Activated CD4-positive, alpha-beta T cell treated with anti-CD3 and anti-CD28 coated beads for 36 hours (primary cell): ENCODE data around the gene JAK1. TPM values are rescaled to one million over a fixed set of nuclear protein-coding genes. Genes with fewer than 3 reads are reported as not detected.

Source experiments
- ATAC-seq: fragments of 200-7000 bp; cut with Tn5 transposase; one replicate; pipeline ENCODE4 v1.10.0; 2021; ENCODE audit warnings: mild to moderate bottlenecking, moderate library complexity
- CTCF ChIA-PET: fragments of 350-600 bp; sonication (Branson Sonifier 250); formaldehyde crosslinking; loops from one replicate; lab custom pipeline; 2021; ENCODE audit warnings: antibody characterized with exemption; lab: Charles Lee
- POLR2A ChIA-PET: fragments of 350-600 bp; sonication (Branson Sonifier 250); formaldehyde crosslinking; loops from one replicate; lab custom pipeline; 2021; ENCODE audit warnings: antibody characterized with exemption, inconsistent platforms; lab: Charles Lee
- DNase-seq: peaks from one replicate; pipeline ENCODE4 v3.0.0-alpha.2; 2020
- H3K27ac Mint-ChIP-seq: one replicate; pipeline ENCODE4 v1.8.0; 2021; ENCODE audit warnings: mixed read lengths
- H3K27me3 Mint-ChIP-seq: one replicate; pipeline ENCODE4 v1.8.0; 2021; ENCODE audit warnings: mixed read lengths
- H3K36me3 Mint-ChIP-seq: one replicate; pipeline ENCODE4 v1.8.0; 2021; ENCODE audit warnings: low read depth, mixed read lengths
- H3K4me1 Mint-ChIP-seq: one replicate; pipeline ENCODE4 v1.8.0; 2021; ENCODE audit warnings: mixed read lengths
- H3K4me3 Mint-ChIP-seq: one replicate; pipeline ENCODE4 v1.8.0; 2021; ENCODE audit warnings: mild to moderate bottlenecking, moderate library complexity, mixed read lengths
- H3K9me3 Mint-ChIP-seq: one replicate; pipeline ENCODE4 v1.8.0; 2021; ENCODE audit warnings: low read depth, mixed read lengths
- intact Hi-C, 2 experiments: fragments of 100-400 bp; cut with DNase I in 1 of 2; cut with micrococcal nuclease in 1 of 2; formaldehyde crosslinking; loops; one replicate each; pipeline versions ENCODE4 v1.14.2 to v1.15.1; 2022 to 2024; cut with DNase I, micrococcal nuclease
- total RNA-seq, 2 experiments: library from RNA; stranded (reverse); gene quantifications; one replicate each; pipeline ENCODE4 v1.2.3, GENCODE V29; 2021

Gene JAK1
- total RNA-seq, 2 experiments from 2014 or later = 100 to 114 TPM

DNA sequence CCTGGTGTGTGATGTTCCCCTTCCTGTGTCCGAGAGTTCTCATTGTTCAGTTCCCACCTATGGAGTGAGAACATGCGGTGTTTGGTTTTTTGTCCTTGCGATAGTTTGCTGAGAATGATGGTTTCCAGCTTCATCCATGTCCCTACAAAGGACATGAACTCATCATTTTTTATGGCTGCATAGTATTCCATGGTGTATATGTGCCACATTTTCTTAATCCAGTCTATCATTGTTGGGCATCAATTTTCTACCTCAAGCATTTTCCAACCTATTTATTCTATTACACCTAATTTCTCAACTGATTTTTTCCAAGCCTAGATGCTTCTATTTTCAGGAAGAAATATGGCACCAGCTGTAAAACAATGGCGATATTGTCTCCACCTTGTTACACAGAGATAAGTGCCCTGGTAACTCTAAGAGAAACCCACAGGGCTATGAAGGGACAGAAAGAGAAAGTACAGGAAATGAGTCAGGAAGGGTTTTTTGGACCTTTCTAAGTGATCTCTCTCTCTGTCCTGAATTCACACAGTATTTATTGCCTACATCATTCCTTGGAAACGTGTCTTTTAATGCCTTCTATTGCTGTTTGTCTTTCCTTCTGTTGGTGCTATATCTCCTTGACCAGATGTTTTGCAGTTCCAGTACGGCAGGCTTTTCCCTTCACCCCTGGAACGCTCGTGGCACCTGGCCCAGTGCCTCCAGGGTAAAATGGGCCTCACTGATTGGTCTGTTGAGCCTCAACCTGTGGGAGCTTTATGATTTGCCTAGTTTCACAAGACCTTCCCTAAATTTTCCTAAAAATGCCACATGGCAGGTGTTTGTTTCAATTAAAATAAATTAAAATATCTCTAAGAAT is 14.6 kb upstream of the JAK1 start:
- intact Hi-C loops = no loop called here
- H3K4me3 Mint-ChIP-seq = no peak overlapping the region
- peaks cover 16% of the 10 kb centered on the region for H3K4me1 Mint-ChIP-seq
- H3K9me3 Mint-ChIP-seq = no peaks in the 10 kb centered on the region
- ChIA-PET CTCF (interaction anchor here (0.6 kb wide), 1 partner anchor 435 kb away, joined by 3 read pairs; no protein-coding TSS in a partner anchor), POLR2A (no interaction called here)
- ATAC-seq (peak; percentile 81), DNase-seq (no peak)
- no peaks in the 10 kb centered on the region for H3K27me3 Mint-ChIP-seq
- H3K27ac Mint-ChIP-seq = no peak overlapping the region
- H3K36me3 Mint-ChIP-seq = no peaks in the 10 kb centered on the region

DNA sequence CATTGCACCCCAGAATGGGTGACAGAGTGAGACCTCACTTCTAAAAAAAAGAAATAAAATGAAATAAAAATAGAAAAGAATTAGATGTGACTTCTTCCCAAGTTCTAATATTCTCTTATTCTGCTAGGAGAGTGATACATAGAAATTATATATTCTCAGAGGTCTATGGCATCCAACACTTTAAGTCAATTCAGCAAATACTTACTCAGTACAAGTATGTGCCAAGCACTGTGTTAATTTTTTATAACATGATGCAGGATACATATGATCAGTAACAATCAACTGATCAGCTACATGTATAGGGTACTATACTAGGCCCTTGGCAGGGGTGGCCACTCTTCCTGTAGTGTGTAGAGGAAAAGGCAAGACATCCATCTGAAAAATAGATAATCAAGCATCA is 13.0 kb upstream of the JAK1 start:
- DNase-seq (no peak), ATAC-seq (no peak)
- ChIA-PET CTCF (interaction anchor here (1.0 kb wide), 1 partner anchor 96 kb away, joined by 3 read pairs; no protein-coding TSS in a partner anchor), POLR2A (interaction anchor here (0.6 kb wide), 1 partner anchor 97 kb away, joined by 3 read pairs; no protein-coding TSS in a partner anchor)
- Mint-ChIP-seq H3K36me3 (no peaks in the 10 kb centered on the region), H3K4me3 (no peak overlapping the region), H3K27me3 (no peaks in the 10 kb centered on the region), H3K9me3 (no peaks in the 10 kb centered on the region), H3K4me1 (peaks cover 16% of the 10 kb centered on the region), H3K27ac (no peak overlapping the region)
- intact Hi-C loops = no loop called here

- H3K4me1 Mint-ChIP-seq = peaks cover 13% of the 10 kb centered on the region
- ATAC-seq (no peak), DNase-seq (no peak)
- CTCF ChIA-PET = interaction anchor here (0.8 to 1.1 kb wide), 3 partner anchors 10 to 89 kb away, joined by 3 to 4 read pairs (median 3); no protein-coding TSS in a partner anchor
- H3K9me3 Mint-ChIP-seq = no peaks in the 10 kb centered on the region
- POLR2A ChIA-PET = no interaction called here
- no peaks in the 10 kb centered on the region for H3K27me3 Mint-ChIP-seq
- intact Hi-C loops = no loop called here
- H3K36me3 Mint-ChIP-seq = no peaks in the 10 kb centered on the region
- H3K27ac Mint-ChIP-seq = no peak overlapping the region
- no peak overlapping the region for H3K4me3 Mint-ChIP-seq
Measured at GRCh38 chr1:64976361-64976760, 10.0 kb upstream of the JAK1 start.

- Mint-ChIP-seq H3K36me3 (no peaks in the 10 kb centered on the region), H3K4me1 (peaks cover 6% of the 10 kb centered on the region), H3K27me3 (no peaks in the 10 kb centered on the region), H3K27ac (no peak overlapping the region), H3K4me3 (no peak overlapping the region), H3K9me3 (no peaks in the 10 kb centered on the region)
- ChIA-PET CTCF (interaction anchor here (0.5 to 1.5 kb wide), 3 partner anchors 9 to 419 kb away, joined by 3 to 6 read pairs (median 3); partner anchors contain the start of gene JAK1), POLR2A (no interaction called here)
- intact Hi-C loops = no loop called here
- ATAC-seq (no peak), DNase-seq (no peak)
Measured at GRCh38 chr1:64975740-64976139, 9.4 kb upstream of the JAK1 start.

GRCh38 chr1:64975127-64975526 is 8.8 kb upstream of the JAK1 start:
- peaks cover 3% of the 10 kb centered on the region for H3K4me1 Mint-ChIP-seq
- intact Hi-C loops = no loop called here
- POLR2A ChIA-PET = no interaction called here

GRCh38 chr1:64974288-64974825 is 8.0 kb upstream of the JAK1 start:
- Mint-ChIP-seq H3K4me3 (no peak overlapping the region), H3K27ac (no peak overlapping the region), H3K9me3 (no peaks in the 10 kb centered on the region), H3K4me1 (peaks cover 3% of the 10 kb centered on the region), H3K27me3 (no peaks in the 10 kb centered on the region), H3K36me3 (no peaks in the 10 kb centered on the region)
- POLR2A ChIA-PET = no interaction called here
- intact Hi-C loops = no loop called here
- no peak for ATAC-seq
- CTCF ChIA-PET = interaction anchor here (0.5 kb wide), 1 partner anchor 25 kb away, joined by 3 read pairs; no protein-coding TSS in a partner anchor
- DNase-seq = no peak

More at GRCh38 chr1:64975127-64975526, 8.8 kb upstream of the JAK1 start:
- CTCF ChIA-PET = interaction anchor here (0.5 to 1.5 kb wide), 3 partner anchors 8 to 420 kb away, joined by 3 to 6 read pairs (median 3); partner anchors contain the start of gene JAK1
- no peak for DNase-seq
- H3K36me3 Mint-ChIP-seq = no peaks in the 10 kb centered on the region
- H3K9me3 Mint-ChIP-seq = no peaks in the 10 kb centered on the region
- no peak overlapping the region for H3K27ac Mint-ChIP-seq
- ATAC-seq = no peak
- no peaks in the 10 kb centered on the region for H3K27me3 Mint-ChIP-seq
- H3K4me3 Mint-ChIP-seq = no peak overlapping the region

DNA sequence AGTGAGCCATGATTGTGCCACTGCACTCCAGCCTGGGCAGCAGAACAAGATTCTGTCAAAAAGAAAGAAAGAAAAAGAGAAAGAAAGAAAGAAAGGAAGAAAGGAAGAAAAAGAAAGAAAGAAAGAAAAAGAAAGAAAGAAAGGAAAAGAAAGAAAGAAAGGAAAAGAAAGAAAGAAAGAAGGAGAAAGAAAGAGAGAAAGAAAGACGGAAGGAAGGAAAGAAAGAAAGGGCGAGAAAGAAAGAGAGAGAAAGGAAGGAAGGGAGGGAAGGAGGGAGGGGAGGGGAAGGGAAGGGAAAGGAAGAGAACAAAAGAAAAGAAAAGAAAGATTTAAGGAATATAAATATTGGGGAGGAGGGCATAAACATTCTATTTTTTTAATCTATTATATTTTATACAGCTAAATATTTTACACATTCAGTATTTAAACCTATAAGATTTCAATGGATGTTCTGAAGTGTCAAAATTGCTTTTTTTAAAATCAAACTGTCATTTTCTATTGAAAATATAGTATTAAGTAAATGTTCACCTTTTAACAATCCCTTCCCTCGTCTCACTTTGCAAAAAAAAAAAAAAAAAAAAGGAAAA is 6.8 kb upstream of the JAK1 start:
- CTCF ChIA-PET = interaction anchor here (0.6 to 1.3 kb wide), 3 partner anchors 11 to 589 kb away, joined by 3 to 4 read pairs (median 3); no protein-coding TSS in a partner anchor
- no peak overlapping the region for H3K27ac Mint-ChIP-seq

GRCh38 chr1:64969305-64970046 is 3.1 kb upstream of the JAK1 start:
- DNase-seq = no peak
- intact Hi-C loops = loop anchor here (10.0 kb wide), 4 partner anchors 225 to 1375 kb away; partner anchors contain the start of genes PGM1 (in 1 of the 2) and RAVER2 (in 1 of the 2)
- Mint-ChIP-seq H3K4me3 (no peak overlapping the region), H3K27me3 (no peaks in the 10 kb centered on the region), H3K27ac (peak overlapping the region; percentile 3), H3K36me3 (no peaks in the 10 kb centered on the region), H3K9me3 (no peaks in the 10 kb centered on the region), H3K4me1 (peaks cover 25% of the 10 kb centered on the region)
- no peak for ATAC-seq
- ChIA-PET CTCF (interaction anchor here (0.6 kb wide), 1 partner anchor 38 kb away, joined by 3 read pairs; no protein-coding TSS in a partner anchor), POLR2A (no interaction called here)

More for the DNA sequence above, 6.8 kb upstream of the JAK1 start:
- DNase-seq (no peak), ATAC-seq (no peak)
- Mint-ChIP-seq H3K9me3 (no peaks in the 10 kb centered on the region), H3K4me1 (peaks cover 4% of the 10 kb centered on the region), H3K4me3 (no peak overlapping the region), H3K36me3 (no peaks in the 10 kb centered on the region), H3K27me3 (no peaks in the 10 kb centered on the region)
- POLR2A ChIA-PET = no interaction called here
- intact Hi-C loops = no loop called here

DNA sequence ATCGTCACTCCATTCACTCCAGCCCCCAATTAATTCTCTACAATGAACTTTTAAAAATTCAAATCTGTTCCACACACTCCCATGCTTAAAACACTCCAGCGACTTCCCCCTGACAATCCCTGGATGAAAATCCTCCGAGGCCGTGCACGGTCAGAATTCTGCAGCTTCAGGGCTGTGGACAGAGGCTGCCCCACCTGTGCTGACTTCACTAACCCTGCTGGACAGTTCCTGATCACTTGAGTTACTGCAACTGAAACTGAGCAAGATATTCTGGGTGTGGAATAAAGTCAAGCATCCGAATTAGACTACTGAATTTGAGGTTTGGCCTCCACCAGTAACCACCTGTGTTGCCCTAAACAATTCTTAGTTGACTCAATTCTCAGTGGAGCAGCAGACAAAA is 1.0 kb upstream of the JAK1 start:
- peak overlapping the region; percentile 90 for H3K27ac Mint-ChIP-seq
- intact Hi-C loops = loop anchor here (2.0 to 10.0 kb wide), 6 partner anchors 35 to 1373 kb away; partner anchors contain the start of genes PGM1 (in 1 of the 2) and RAVER2 (in 1 of the 2)
- H3K36me3 Mint-ChIP-seq = peaks cover 6% of the 10 kb centered on the region
- peak overlapping the region; percentile 83 for H3K4me3 Mint-ChIP-seq
- H3K4me1 Mint-ChIP-seq = peaks cover 40% of the 10 kb centered on the region
- DNase-seq (no peak), ATAC-seq (no peak)
- ChIA-PET CTCF (interaction anchor here (0.6 to 1.7 kb wide), 6 partner anchors 8 to 404 kb away, joined by 3 to 6 read pairs (median 4); no protein-coding TSS in a partner anchor), POLR2A (no interaction called here)
- no peaks in the 10 kb centered on the region for H3K9me3 Mint-ChIP-seq
- H3K27me3 Mint-ChIP-seq = no peaks in the 10 kb centered on the region

- Mint-ChIP-seq H3K9me3 (no peaks in the 10 kb centered on the region), H3K36me3 (peaks cover 14% of the 10 kb centered on the region), H3K4me1 (peaks cover 58% of the 10 kb centered on the region), H3K27me3 (no peaks in the 10 kb centered on the region), H3K27ac (peak overlapping the region; percentile 89), H3K4me3 (peak overlapping the region; percentile 81)
- peak; percentile 42 for ATAC-seq
- intact Hi-C loops = loop anchor here (1.0 to 10.0 kb wide), 12 partner anchors 16 to 1371 kb away; partner anchors contain the start of genes LEPR (in 1 of the 2), LEPROT (in 1 of the 2), PGM1 (in 1 of the 2) and RAVER2 (in 1 of the 2)
- peak; percentile 83 for DNase-seq
- POLR2A ChIA-PET = interaction anchor here (0.6 to 1.8 kb wide), 5 partner anchors 11 to 86 kb away, joined by 3 to 6 read pairs (median 4); no protein-coding TSS in a partner anchor
- CTCF ChIA-PET = interaction anchor here (0.6 to 1.7 kb wide), 3 partner anchors 38 to 105 kb away, joined by 3 to 5 read pairs (median 4); no protein-coding TSS in a partner anchor
Measured at GRCh38 chr1:64965366-64966157, 787 bp downstream of the JAK1 start.
